Esophagus muscularis mucosa (tissue), 4 donors: ENCODE measurements around the gene SPOCK1. TPM values are rescaled to one million over a fixed set of nuclear protein-coding genes. Genes with fewer than 3 reads are reported as not detected.

ENCODE experiments used
- DNase-seq: peaks from one replicate; pipeline ENCODE4 v3.0.0-alpha.2; 2017; ENCODE audit errors: extremely low spot score
- H3K27ac ChIP-seq, 4 donors: fragments of 200-600 bp; sonication (generic); replicated peaks in 1 of 4; 1 replicate in 3 of 4; 2 replicates in 1 of 4; pipeline ENCODE4 v1.5.1; 2016 to 2019; ENCODE audit warnings: mild to moderate bottlenecking in 1 of 4
- H3K27me3 ChIP-seq, 4 donors: fragments of 200-600 bp; sonication (generic); one replicate each; pipeline versions ENCODE4 v1.5.1 to v1.6.0; 2016 to 2019
- H3K36me3 ChIP-seq, 4 donors: fragments of 200-600 bp; sonication (generic); one replicate each; pipeline ENCODE4 v1.5.1; 2016 to 2019
- H3K4me1 ChIP-seq, 4 donors: fragments of 200-600 bp; sonication (generic); one replicate each; pipeline ENCODE4 v1.5.1; 2016 to 2019
- H3K4me3 ChIP-seq, 4 donors: fragments of 200-600 bp; sonication (generic); 1 replicate in 2 of 4; 2 replicates in 2 of 4; pipeline ENCODE4 v1.5.1; 2016 to 2019; ENCODE audit warnings: mild to moderate bottlenecking in 4 of 4, moderate library complexity in 1 of 4
- H3K9me3 ChIP-seq, 4 donors: fragments of 200-600 bp; sonication (generic); 1 replicate in 3 of 4; 2 replicates in 1 of 4; pipeline ENCODE4 v1.5.1; 2016 to 2019
- CTCF ChIP-seq, 3 experiments: fragments of 200-600 bp in 2 of 3; fragments of 450-650 bp in 1 of 3; sonication (generic) in 2 of 3; IDR thresholded peaks; one replicate each; pipeline ENCODE4 v1.5.1; 2017 to 2019; ENCODE audit warnings: antibody characterized with exemption in 3 of 3, mild to moderate bottlenecking in 2 of 3, moderate library complexity in 1 of 3
- EP300 ChIP-seq: sonication (generic); formaldehyde crosslinking; IDR thresholded peaks from one replicate; pipeline ENCODE4 v1.6.1; 2017; ENCODE audit warnings: antibody characterized with exemption
- POLR2A ChIP-seq: fragments of 450-650 bp; IDR thresholded peaks from one replicate; pipeline ENCODE4 v1.6.1; 2017; ENCODE audit warnings: antibody characterized with exemption, moderate library complexity, mild to moderate bottlenecking, low read depth
- POLR2AphosphoS5 ChIP-seq, 2 donors: sonication (generic); formaldehyde crosslinking; IDR thresholded peaks; one replicate each; pipeline ENCODE4 v1.6.1; 2017; ENCODE audit warnings: antibody characterized with exemption in 2 of 2
- WGBS: methylation state at CpG from one replicate; pipeline ENCODE4 v1.1.5; 2018; 5-methylcytosine and 5-hydroxymethylcytosine counted together
- intact Hi-C: fragments of 100-400 bp; cut with DNase I; formaldehyde crosslinking; loops from one replicate; pipeline ENCODE4 v1.15.1; 2023
- total RNA-seq, 4 donors: library from RNA; depleted of rRNA; stranded (reverse); fragments of >200 nt; gene quantifications; one replicate each; pipeline versions ENCODE4 v1.1.0 to v1.2.1, GENCODE V29; 2016

The SPOCK1 gene
- total RNA-seq, 4 donors from 2014 or later: 39.0 to 52.4 (median 45.6) TPM

DNA sequence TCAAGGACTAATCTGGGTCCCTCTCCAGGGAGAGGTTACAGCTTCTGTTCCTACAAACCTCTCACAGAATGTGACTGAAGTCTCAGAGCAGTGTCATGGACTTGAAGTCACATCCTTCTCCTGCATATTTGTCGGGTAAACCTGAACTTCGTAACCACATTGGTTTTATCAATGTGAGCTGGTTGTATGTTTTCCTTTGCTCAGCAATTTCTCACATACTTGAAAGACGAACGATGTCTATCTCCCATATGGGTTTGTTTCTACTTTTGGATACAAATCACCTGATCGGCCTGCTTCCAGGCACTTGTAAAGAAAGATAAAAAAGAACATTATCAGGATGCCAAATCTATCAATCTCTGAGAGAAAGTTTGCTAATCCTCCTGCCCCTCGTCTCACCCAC, 411.0 kb downstream of the SPOCK1 start:
- H3K9me3 ChIP-seq: no peaks in the 10 kb centered on the region
- H3K27me3 ChIP-seq: peaks cover 0 to 7% (median 0%) of the 10 kb centered on the region in 4 donors
- no peak overlapping the region for H3K27ac ChIP-seq
- H3K4me3 ChIP-seq: no peak overlapping the region
- intact Hi-C loops: no loop called here
- 86% methylated on average over 6 of the region's 6 CpGs for WGBS
- DNase-seq: no peak
- H3K36me3 ChIP-seq: no peaks in the 10 kb centered on the region
- peaks cover 0 to 7% (median 0%) of the 10 kb centered on the region in 4 donors for H3K4me1 ChIP-seq
- no peak for TF ChIP-seq POLR2A
- no peak for TF ChIP-seq CTCF (IDR thresholded peaks at IDR 0.05)
- no peak for TF ChIP-seq EP300
- TF ChIP-seq POLR2AphosphoS5 (IDR thresholded peaks at IDR 0.05): no peak

GRCh38 chr5:137086342-137086741, 412.8 kb downstream of the SPOCK1 start:
- Histone ChIP-seq H3K4me3 (no peak overlapping the region), H3K4me1 (peaks cover 0 to 7% (median 0%) of the 10 kb centered on the region in 4 donors), H3K9me3 (no peaks in the 10 kb centered on the region), H3K27ac (no peak overlapping the region), H3K27me3 (peaks cover 0 to 7% (median 0%) of the 10 kb centered on the region in 4 donors), H3K36me3 (no peaks in the 10 kb centered on the region)
- TF ChIP-seq POLR2A (no peak), POLR2AphosphoS5 (IDR thresholded peaks at IDR 0.05) (no peak), EP300 (no peak), CTCF (IDR thresholded peaks at IDR 0.05) (no peak)
- DNase-seq: no peak
- intact Hi-C loops: no loop called here
- 86% methylated on average over 1 of the region's 5 CpGs for WGBS

- peaks cover 0 to 1% (median 0%) of the 10 kb centered on the region in 4 donors for H3K4me1 ChIP-seq
- 92% methylated on average over 4 of the region's 4 CpGs for WGBS
- TF ChIP-seq POLR2AphosphoS5 (IDR thresholded peaks at IDR 0.05): no peak
- TF ChIP-seq EP300: no peak
- TF ChIP-seq POLR2A: no peak
- no peaks in the 10 kb centered on the region for H3K9me3 ChIP-seq
- no peak overlapping the region for H3K4me3 ChIP-seq
- no peak overlapping the region for H3K27ac ChIP-seq
- peaks cover 0 to 7% (median 0%) of the 10 kb centered on the region in 4 donors for H3K27me3 ChIP-seq
- intact Hi-C loops: no loop called here
- DNase-seq: no peak
- H3K36me3 ChIP-seq: no peaks in the 10 kb centered on the region
Measured at GRCh38 chr5:137085206-137085605, 413.9 kb downstream of the SPOCK1 start.

DNA sequence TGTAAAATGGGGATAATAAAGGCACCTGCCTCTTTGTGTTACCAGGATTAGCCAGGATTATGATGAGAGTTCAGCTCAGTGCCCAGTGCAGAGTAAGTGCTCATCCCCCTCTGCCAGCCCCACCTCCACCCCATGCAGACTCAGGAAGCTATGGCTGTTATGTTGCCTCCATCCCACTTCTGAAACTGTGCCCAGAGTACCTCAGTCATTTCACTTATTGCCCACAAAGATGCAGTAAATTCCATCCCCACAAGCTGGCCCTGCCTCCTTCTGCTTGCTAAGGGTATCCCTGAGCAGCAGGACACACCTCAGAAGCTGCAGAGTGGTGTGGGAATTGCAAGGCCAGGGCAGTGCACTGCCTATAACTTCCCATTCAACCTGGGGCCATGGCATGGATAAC, 415.1 kb downstream of the SPOCK1 start:
- Histone ChIP-seq H3K27ac (no peak overlapping the region), H3K4me1 (no peaks in the 10 kb centered on the region), H3K9me3 (no peaks in the 10 kb centered on the region), H3K27me3 (peaks cover 0 to 7% (median 0%) of the 10 kb centered on the region in 4 donors), H3K4me3 (no peak overlapping the region), H3K36me3 (no peaks in the 10 kb centered on the region)
- no peak for TF ChIP-seq POLR2AphosphoS5 (IDR thresholded peaks at IDR 0.05)
- no peak for TF ChIP-seq POLR2A
- TF ChIP-seq CTCF (IDR thresholded peaks at IDR 0.05): no peak
- TF ChIP-seq EP300: no peak
- intact Hi-C loops: no loop called here
- no peak for DNase-seq

GRCh38 chr5:137082951-137083350, 416.2 kb downstream of the SPOCK1 start:
- intact Hi-C loops: no loop called here
- Histone ChIP-seq H3K4me3 (no peak overlapping the region), H3K9me3 (no peaks in the 10 kb centered on the region), H3K36me3 (no peaks in the 10 kb centered on the region), H3K27me3 (peaks cover 0 to 7% (median 0%) of the 10 kb centered on the region in 4 donors), H3K4me1 (peaks cover 0 to 6% (median 0%) of the 10 kb centered on the region in 4 donors), H3K27ac (no peak overlapping the region)
- TF ChIP-seq EP300 (no peak), POLR2A (no peak), CTCF (IDR thresholded peaks at IDR 0.05) (no peak), POLR2AphosphoS5 (IDR thresholded peaks at IDR 0.05) (no peak)
- DNase-seq: no peak
- WGBS: 95% methylated on average over 6 of the region's 6 CpGs
